PFSK-1 (cell line): ENCODE results near the gene PRLR.

Experiments used
- FOXP2 ChIP-seq: optimal IDR thresholded peaks from 2 replicates; pipeline ENCODE3; 2011; ENCODE audit warnings: borderline replicate concordance, control low read depth, inconsistent platforms; ENCODE audit not compliant: insufficient read depth; ENCODE audit errors: extremely low read length, extremely low read depth
- POLR2AphosphoS5 ChIP-seq: IDR thresholded peaks from 2 replicates; pipeline ENCODE4 v1.6.1; 2012; ENCODE audit warnings: low read depth, mild to moderate bottlenecking, control low read depth, low read length, moderate library complexity
- SIN3A ChIP-seq: IDR thresholded peaks from 2 replicates; pipeline ENCODE4 v1.6.1; 2012; ENCODE audit warnings: mild to moderate bottlenecking, low read length, moderate library complexity, borderline replicate concordance; ENCODE audit not compliant: insufficient read depth
- TAF1 ChIP-seq: IDR thresholded peaks from 2 replicates; pipeline ENCODE4 v1.6.1; 2012; ENCODE audit warnings: low read length, control low read depth, borderline replicate concordance; ENCODE audit not compliant: insufficient read depth
- TF ChIP-seq, protein P1 (sequence below), 2 experiments: IDR thresholded peaks; 2 replicates each; pipeline versions ENCODE4 v1.6.1 to v1.8.0; 2011 to 2012; ENCODE audit warnings: low read depth in 2 of 2, low read length in 2 of 2, control low read depth in 1 of 2, inconsistent platforms in 1 of 2, mild to moderate bottlenecking in 1 of 2, moderate library complexity in 1 of 2; ENCODE audit not compliant: insufficient read depth in 1 of 2

- no peak for TF ChIP-seq POLR2AphosphoS5
- TF ChIP-seq FOXP2 = no peak
- TF ChIP-seq, protein P1, sequence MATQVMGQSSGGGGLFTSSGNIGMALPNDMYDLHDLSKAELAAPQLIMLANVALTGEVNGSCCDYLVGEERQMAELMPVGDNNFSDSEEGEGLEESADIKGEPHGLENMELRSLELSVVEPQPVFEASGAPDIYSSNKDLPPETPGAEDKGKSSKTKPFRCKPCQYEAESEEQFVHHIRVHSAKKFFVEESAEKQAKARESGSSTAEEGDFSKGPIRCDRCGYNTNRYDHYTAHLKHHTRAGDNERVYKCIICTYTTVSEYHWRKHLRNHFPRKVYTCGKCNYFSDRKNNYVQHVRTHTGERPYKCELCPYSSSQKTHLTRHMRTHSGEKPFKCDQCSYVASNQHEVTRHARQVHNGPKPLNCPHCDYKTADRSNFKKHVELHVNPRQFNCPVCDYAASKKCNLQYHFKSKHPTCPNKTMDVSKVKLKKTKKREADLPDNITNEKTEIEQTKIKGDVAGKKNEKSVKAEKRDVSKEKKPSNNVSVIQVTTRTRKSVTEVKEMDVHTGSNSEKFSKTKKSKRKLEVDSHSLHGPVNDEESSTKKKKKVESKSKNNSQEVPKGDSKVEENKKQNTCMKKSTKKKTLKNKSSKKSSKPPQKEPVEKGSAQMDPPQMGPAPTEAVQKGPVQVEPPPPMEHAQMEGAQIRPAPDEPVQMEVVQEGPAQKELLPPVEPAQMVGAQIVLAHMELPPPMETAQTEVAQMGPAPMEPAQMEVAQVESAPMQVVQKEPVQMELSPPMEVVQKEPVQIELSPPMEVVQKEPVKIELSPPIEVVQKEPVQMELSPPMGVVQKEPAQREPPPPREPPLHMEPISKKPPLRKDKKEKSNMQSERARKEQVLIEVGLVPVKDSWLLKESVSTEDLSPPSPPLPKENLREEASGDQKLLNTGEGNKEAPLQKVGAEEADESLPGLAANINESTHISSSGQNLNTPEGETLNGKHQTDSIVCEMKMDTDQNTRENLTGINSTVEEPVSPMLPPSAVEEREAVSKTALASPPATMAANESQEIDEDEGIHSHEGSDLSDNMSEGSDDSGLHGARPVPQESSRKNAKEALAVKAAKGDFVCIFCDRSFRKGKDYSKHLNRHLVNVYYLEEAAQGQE (IDR thresholded peaks at IDR 0.05; ENCODE audit: insufficient read depth in 1 of 2, low read depth in 2 of 2, low read length in 2 of 2) = no peak
- TF ChIP-seq TAF1 = no peak
- TF ChIP-seq SIN3A = no peak
Measured at GRCh38 chr5:35253582-35253981, 23.3 kb upstream of the PRLR start.
